ENCODE measurements around the gene COBL. TPM values are rescaled to one million over a fixed set of nuclear protein-coding genes. Genes with fewer than 3 reads are reported as not detected.

The COBL gene
- total RNA-seq, 4 donors from 2014 or later: 5.9 to 21.3 (median 7.8) TPM

DNA sequence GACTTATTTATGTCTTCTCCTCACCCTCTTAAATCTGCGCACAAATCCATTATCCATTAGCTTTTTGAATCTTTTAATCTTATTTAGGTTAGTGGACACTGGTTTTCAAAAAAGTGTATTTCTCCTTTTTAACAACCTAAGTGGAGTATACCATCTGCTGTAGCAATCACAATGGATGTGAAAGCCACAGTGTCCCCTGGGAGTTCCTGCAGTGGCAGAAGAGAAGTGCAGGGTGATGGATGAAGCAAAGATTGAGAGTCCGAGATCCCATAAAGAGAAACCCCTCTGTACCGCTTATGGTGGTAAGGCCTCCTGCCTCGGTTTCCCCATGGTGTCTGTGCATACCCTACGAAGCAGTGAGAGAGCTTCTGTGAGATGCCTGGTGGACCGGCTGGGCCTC is 236.4 kb downstream of the COBL start:
- Histone ChIP-seq H3K4me3 (no peak overlapping the region), H3K27me3 (no peaks in the 10 kb centered on the region), H3K27ac (peak overlapping the region in 1 of 4 donors; percentile 31), H3K4me1 (peaks cover 0 to 29% (median 11%) of the 10 kb centered on the region in 3 donors), H3K9me3 (no peaks in the 10 kb centered on the region), H3K36me3 (peaks cover 0 to 24% (median 0%) of the 10 kb centered on the region in 3 donors)
- TF ChIP-seq, protein P1, sequence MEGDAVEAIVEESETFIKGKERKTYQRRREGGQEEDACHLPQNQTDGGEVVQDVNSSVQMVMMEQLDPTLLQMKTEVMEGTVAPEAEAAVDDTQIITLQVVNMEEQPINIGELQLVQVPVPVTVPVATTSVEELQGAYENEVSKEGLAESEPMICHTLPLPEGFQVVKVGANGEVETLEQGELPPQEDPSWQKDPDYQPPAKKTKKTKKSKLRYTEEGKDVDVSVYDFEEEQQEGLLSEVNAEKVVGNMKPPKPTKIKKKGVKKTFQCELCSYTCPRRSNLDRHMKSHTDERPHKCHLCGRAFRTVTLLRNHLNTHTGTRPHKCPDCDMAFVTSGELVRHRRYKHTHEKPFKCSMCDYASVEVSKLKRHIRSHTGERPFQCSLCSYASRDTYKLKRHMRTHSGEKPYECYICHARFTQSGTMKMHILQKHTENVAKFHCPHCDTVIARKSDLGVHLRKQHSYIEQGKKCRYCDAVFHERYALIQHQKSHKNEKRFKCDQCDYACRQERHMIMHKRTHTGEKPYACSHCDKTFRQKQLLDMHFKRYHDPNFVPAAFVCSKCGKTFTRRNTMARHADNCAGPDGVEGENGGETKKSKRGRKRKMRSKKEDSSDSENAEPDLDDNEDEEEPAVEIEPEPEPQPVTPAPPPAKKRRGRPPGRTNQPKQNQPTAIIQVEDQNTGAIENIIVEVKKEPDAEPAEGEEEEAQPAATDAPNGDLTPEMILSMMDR (IDR thresholded peaks at IDR 0.05): no peak
- no peak for TF ChIP-seq POLR2A (IDR thresholded peaks at IDR 0.05)
- DNase-seq: no peak
- WGBS, 2 donors: 75 to 77% methylated on average over 6 of the region's 6 CpGs
- intact Hi-C loops (cut with DNase I): no loop called here

DNA sequence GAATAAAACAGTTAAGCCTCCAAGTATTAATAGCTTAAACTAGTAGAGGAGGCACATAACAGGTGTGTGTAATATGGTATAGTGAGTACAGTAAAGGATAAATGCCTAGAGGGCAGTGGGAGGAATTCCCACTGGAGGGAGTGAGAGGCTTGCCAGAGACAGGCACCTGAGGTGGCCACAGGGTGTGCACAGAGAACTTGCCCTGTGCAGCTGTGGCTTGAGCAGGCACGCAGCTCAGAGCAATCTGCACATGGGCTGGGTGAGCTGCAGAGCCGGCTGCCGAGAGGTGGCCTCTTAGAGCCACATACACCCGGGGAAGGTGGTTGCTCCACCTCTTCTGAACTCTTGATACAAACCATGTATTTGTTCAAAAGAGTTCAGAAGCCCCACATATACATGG is 237.1 kb downstream of the COBL start:
- Histone ChIP-seq H3K4me1 (peaks cover 0 to 29% (median 11%) of the 10 kb centered on the region in 3 donors), H3K4me3 (no peak overlapping the region), H3K9me3 (no peaks in the 10 kb centered on the region), H3K36me3 (peaks cover 0 to 18% (median 0%) of the 10 kb centered on the region in 3 donors), H3K27ac (peak overlapping the region in 1 of 4 donors; percentile 31), H3K27me3 (no peaks in the 10 kb centered on the region)
- intact Hi-C loops (cut with DNase I): no loop called here
- WGBS, 2 donors: 50 to 58% methylated on average over 4 of the region's 4 CpGs
- TF ChIP-seq, protein P1 (IDR thresholded peaks at IDR 0.05): peak in 1 of 6 experiments; percentile 43
- TF ChIP-seq POLR2A (IDR thresholded peaks at IDR 0.05): no peak
- no peak for DNase-seq

DNA sequence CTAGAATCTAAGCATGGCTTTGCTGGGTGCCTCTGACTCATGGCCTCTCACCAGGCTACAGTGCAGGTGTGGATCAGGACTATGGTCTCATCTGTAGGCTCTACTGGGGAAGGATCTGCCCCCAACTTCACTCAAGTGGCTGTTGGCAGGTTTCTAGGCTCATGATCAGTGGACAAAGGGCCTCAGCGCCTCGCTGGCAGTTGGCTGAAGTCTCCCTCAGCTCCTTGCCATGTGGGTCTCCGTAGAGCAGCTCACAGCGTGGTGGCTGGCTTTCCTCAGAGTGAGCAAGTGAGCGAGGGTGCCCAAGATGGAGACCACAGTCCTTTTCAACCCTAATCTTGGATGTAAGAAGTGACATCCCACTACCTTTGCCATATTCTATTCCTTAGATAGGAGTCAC is 238.0 kb downstream of the COBL start:
- intact Hi-C loops (cut with DNase I): no loop called here
- Histone ChIP-seq H3K27me3 (no peaks in the 10 kb centered on the region), H3K36me3 (peaks cover 0 to 13% (median 0%) of the 10 kb centered on the region in 3 donors), H3K27ac (no peak overlapping the region), H3K4me1 (peaks cover 0 to 29% (median 11%) of the 10 kb centered on the region in 3 donors), H3K4me3 (no peak overlapping the region), H3K9me3 (no peaks in the 10 kb centered on the region)
- no peak for TF ChIP-seq POLR2A (IDR thresholded peaks at IDR 0.05)
- TF ChIP-seq, protein P1 (IDR thresholded peaks at IDR 0.05): no peak
- no peak for DNase-seq
- WGBS, 2 donors: 100% methylated on average over 4 to 5 of the region's 5 CpGs

DNA sequence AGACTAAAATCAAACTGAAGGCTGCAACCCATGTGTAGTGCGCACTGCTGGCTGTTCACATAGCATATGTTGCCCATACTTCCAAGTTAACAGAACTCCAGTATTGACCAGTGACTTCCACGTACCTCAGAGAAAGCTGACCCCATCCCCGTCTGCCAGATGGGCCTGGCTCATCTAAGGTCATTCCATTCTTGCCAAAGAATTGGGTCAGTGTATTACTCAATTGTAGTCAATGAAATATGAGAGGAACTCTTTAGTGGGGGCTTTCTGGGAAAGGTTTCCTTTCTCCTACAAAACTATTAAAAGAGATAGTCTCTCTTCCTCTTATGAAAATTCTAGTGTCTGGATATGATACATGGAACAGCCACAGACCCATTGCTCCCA is 238.6 kb downstream of the COBL start:
- TF ChIP-seq, protein P1 (IDR thresholded peaks at IDR 0.05): no peak
- TF ChIP-seq POLR2A (IDR thresholded peaks at IDR 0.05): no peak
- intact Hi-C loops (cut with DNase I): no loop called here
- DNase-seq: no peak
- H3K36me3 ChIP-seq: peaks cover 0 to 12% (median 0%) of the 10 kb centered on the region in 3 donors
- WGBS, 2 donors: 81 to 90% methylated on average over 3 of the region's 3 CpGs
- peaks cover 0 to 29% (median 11%) of the 10 kb centered on the region in 3 donors for H3K4me1 ChIP-seq
- no peaks in the 10 kb centered on the region for H3K27me3 ChIP-seq
- H3K4me3 ChIP-seq: no peak overlapping the region
- no peak overlapping the region for H3K27ac ChIP-seq
- H3K9me3 ChIP-seq: no peaks in the 10 kb centered on the region

DNA sequence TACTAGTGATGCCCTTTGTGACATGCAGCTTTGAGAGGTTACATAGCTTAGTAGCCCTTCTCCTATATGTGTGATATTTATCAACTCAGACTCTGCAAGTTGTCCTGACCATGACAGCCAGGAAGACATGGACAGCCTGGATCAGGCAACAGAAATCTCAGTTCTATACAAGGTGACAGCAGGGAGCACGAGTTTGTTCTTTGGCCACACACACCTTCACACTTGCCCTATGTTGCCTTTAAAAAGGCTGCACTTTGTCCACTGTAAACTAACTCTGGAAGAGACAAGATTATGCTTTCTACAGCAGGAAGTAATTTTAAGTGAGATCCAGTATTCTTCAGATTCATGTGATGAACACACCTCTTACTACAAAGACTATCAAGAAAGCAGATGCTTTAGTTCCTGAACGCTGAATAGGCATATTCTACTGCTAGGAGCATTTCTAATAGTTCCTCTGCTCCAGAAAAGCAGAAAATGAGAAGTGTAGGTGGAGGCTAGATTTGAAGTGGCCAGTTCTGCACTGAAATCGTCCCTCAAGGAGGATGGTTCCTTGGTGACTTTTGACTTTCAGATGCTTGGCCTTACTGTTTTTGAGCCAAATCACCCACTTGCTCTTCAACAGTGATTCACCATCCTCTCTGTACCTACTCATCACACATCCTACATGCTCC is 239.2 kb downstream of the COBL start:
- H3K4me1 ChIP-seq: peaks cover 0 to 29% (median 11%) of the 10 kb centered on the region in 3 donors
- H3K27ac ChIP-seq: no peak overlapping the region
- DNase-seq: no peak
- intact Hi-C loops (cut with DNase I): no loop called here
- H3K4me3 ChIP-seq: no peak overlapping the region
- H3K36me3 ChIP-seq: peaks cover 0 to 7% (median 0%) of the 10 kb centered on the region in 3 donors
- 70 to 85% methylated on average over 3 of the region's 3 CpGs for WGBS, 2 donors
- H3K27me3 ChIP-seq: no peaks in the 10 kb centered on the region
- no peaks in the 10 kb centered on the region for H3K9me3 ChIP-seq
- TF ChIP-seq, protein P1 (IDR thresholded peaks at IDR 0.05): no peak
- no peak for TF ChIP-seq POLR2A (IDR thresholded peaks at IDR 0.05)
